Measurements from ENCODE around the gene AIG1.

DNA sequence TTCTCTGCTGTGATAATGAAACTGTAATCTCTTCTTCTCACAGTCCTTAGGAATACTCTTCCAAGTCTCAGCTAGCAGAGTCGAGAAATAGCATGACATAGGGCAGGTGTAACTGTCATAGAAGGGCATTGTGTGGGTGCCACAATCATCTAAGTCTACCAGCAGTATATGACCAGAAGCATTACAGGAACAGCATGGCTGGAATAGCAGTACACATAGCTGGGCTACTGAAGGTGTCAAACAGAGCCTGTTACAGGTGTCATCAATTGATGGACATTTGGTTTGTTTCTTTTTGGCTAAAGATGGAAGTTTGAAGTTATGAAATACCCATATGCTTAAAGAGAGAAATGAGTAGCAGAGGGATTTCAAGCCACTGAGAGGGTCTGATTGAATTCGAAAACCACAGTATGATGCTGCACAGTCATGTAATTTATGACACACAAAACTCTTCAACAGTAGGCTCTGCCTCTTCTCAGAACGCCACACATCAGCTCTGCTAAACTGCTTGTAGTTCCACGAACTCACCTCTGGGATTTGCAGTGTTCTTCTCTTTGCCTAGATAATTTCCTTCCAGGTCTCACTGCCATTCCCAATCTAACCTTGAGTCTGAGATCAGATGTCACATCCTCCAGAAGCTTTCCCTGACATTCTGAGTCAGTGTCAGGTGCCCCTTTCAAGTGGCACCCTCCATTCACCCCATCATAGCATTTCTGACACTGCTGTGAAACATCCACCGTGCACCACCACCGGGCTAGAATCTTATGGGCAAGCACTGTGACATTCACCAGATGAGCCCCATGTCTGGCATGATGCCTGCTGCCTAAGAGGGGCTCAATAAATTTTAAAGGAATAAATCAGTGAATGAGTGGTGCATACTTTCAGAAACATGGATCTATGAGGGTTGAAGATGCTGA lies 238.8 kb downstream of the AIG1 start:
- TF ChIP-seq, protein P1, sequence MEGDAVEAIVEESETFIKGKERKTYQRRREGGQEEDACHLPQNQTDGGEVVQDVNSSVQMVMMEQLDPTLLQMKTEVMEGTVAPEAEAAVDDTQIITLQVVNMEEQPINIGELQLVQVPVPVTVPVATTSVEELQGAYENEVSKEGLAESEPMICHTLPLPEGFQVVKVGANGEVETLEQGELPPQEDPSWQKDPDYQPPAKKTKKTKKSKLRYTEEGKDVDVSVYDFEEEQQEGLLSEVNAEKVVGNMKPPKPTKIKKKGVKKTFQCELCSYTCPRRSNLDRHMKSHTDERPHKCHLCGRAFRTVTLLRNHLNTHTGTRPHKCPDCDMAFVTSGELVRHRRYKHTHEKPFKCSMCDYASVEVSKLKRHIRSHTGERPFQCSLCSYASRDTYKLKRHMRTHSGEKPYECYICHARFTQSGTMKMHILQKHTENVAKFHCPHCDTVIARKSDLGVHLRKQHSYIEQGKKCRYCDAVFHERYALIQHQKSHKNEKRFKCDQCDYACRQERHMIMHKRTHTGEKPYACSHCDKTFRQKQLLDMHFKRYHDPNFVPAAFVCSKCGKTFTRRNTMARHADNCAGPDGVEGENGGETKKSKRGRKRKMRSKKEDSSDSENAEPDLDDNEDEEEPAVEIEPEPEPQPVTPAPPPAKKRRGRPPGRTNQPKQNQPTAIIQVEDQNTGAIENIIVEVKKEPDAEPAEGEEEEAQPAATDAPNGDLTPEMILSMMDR (IDR thresholded peaks at IDR 0.05; ENCODE audit: low read length) = no peak
- TF ChIP-seq EZH2 (optimal IDR thresholded peaks at IDR 0.05; ENCODE audit: low read depth, low read length) = no peak

Data from MM.1S (cell line).